GM21723 (cell line): ENCODE data around the gene BORCS6.
"Not testable (repeated sequence)": the region's sequence is repeated elsewhere in the genome, so short reads cannot be mapped to it uniquely, and the experiment has no call there.

Source experiments
- ATAC-seq: cut with Tn5 transposase; IDR thresholded peaks from one replicate; pipeline ENCODE4 v1.9.1; 2021; ENCODE audit warnings: mild to moderate bottlenecking, moderate library complexity; ENCODE audit not compliant: unreplicated experiment

Gene BORCS6

GRCh38 chr17:8175795-8176196, 14.2 kb downstream of the BORCS6 start:
- peak; percentile 7 for ATAC-seq

GRCh38 chr17:8173871-8174322, 16.1 kb downstream of the BORCS6 start:
- no peak for ATAC-seq

GRCh38 chr17:8173056-8173870, 16.7 kb downstream of the BORCS6 start:
- ATAC-seq: peak; percentile 68

- ATAC-seq: not testable (repeated sequence)
These were observed 19.8 kb downstream of the BORCS6 start for GRCh38 chr17:8170186-8170585.

GRCh38 chr17:8167526-8167925, 22.5 kb downstream of the BORCS6 start:
- ATAC-seq: no peak

GRCh38 chr17:8166731-8167130, 23.2 kb downstream of the BORCS6 start:
- ATAC-seq: no peak

GRCh38 chr17:8164815-8165131, 25.2 kb downstream of the BORCS6 start:
- no peak for ATAC-seq

GRCh38 chr17:8163978-8164814, 25.8 kb downstream of the BORCS6 start:
- ATAC-seq: no peak

GRCh38 chr17:8162997-8163977, 26.7 kb downstream of the BORCS6 start:
- ATAC-seq: no peak

GRCh38 chr17:8162233-8162996, 27.6 kb downstream of the BORCS6 start, which contains the start of gene VAMP2:
Gene VAMP2 (minus strand): TSS chr17:8162948. CDS start chr17:8162879, 69 bp downstream.
- peak; percentile 36 for ATAC-seq

- no peak for ATAC-seq
These were observed 28.4 kb downstream of the BORCS6 start for GRCh38 chr17:8161289-8162232.

- ATAC-seq: no peak
These were observed 29.2 kb downstream of the BORCS6 start for GRCh38 chr17:8160741-8161221.

- no peak for ATAC-seq
These were observed 29.8 kb downstream of the BORCS6 start for GRCh38 chr17:8160224-8160577.

GRCh38 chr17:8159459-8160223, 30.3 kb downstream of the BORCS6 start:
- ATAC-seq: no peak

- ATAC-seq: no peak
These were observed 31.0 kb downstream of the BORCS6 start for GRCh38 chr17:8159032-8159400.

GRCh38 chr17:8158267-8159031, 31.5 kb downstream of the BORCS6 start:
- peak; percentile 17 for ATAC-seq

GRCh38 chr17:8156246-8156992, 33.6 kb downstream of the BORCS6 start:
- ATAC-seq: peak; percentile 67
